Mucosa of descending colon (tissue), 3 donors: ENCODE results near the gene NR1D2. TPM values are rescaled to one million over a fixed set of nuclear protein-coding genes. Genes with fewer than 3 reads are reported as not detected.

Experiments
- ATAC-seq: fragments of 200-7000 bp; cut with Tn5 transposase; one replicate; pipeline ENCODE4 v1.9.1; 2020; ENCODE audit warnings: mild to moderate bottlenecking, moderate library complexity
- DNase-seq, 3 donors: peaks; one replicate each; pipeline ENCODE4 v3.0.0-alpha.2; 2020
- H3K36me3 ChIP-seq: fragments of 200-600 bp; one replicate; pipeline ENCODE4 v1.8.0; 2021; ENCODE audit warnings: low read depth, mild to moderate bottlenecking
- H3K4me1 ChIP-seq: fragments of 200-600 bp; one replicate; pipeline ENCODE4 v1.8.0; 2021; ENCODE audit warnings: low read depth, mild to moderate bottlenecking
- H3K4me3 ChIP-seq: fragments of 200-600 bp; one replicate; pipeline ENCODE4 v1.8.0; 2021; ENCODE audit warnings: mild to moderate bottlenecking
- H3K9me3 ChIP-seq: fragments of 200-600 bp; one replicate; pipeline ENCODE4 v1.8.0; 2021; ENCODE audit warnings: mild to moderate bottlenecking
- intact Hi-C, 2 donors: fragments of 100-400 bp; cut with DNase I in 1 of 2; cut with micrococcal nuclease in 1 of 2; formaldehyde crosslinking; loops; one replicate each; pipeline versions ENCODE4 v1.11.0 to v1.11.1; 2022; cut with DNase I, micrococcal nuclease
- total RNA-seq, 3 donors: library from RNA; stranded (reverse); fragmentation: NEBNext Ultra II Directional in 2 of 3; extraction: Animal tissue kit (Norgen Biotek cat#: 25700) in 2 of 3; gene quantifications; one replicate each; pipeline versions ENCODE4 v1.2.1 to v1.2.4, GENCODE V29; 2021 to 2023
- TF ChIP-seq, protein P1 (sequence below): fragments of 200-600 bp; IDR thresholded peaks from one replicate; pipeline ENCODE4 v1.8.0; 2022; ENCODE audit warnings: antibody characterized with exemption, mild to moderate bottlenecking
- donor health status: DM: no; HTN: no; CAD: no; lungs with moderate emphysema.
- donor health status: DM: no; HTN: no; CAD: no.
- donor health status: DM: no; HTN: yes; CAD: no.

The NR1D2 gene
- total RNA-seq, 3 donors from 2014 or later = 16.5 to 37.8 (median 28.5) TPM

DNA sequence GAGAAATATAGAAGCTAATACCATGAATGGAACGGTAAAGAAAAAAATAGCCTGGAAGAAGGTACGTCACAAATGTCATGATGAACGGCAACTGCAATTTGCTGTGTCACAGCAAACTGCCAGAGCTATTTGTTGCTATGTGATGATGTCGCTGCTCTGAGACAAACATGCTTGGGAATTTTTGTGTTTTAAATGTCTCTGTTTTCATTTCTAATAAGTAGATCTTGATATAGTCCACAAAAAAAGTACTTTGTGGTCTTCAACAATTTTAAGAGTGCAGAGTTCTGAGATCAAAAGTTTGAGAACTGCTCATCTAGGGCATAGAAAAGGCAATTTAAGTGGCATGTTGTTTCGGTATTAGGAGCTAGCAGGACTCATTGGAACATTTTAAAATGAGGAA is 4.3 kb upstream of the NR1D2 start:
- Histone ChIP-seq H3K9me3 (no peaks in the 10 kb centered on the region), H3K36me3 (peaks cover 1% of the 10 kb centered on the region), H3K4me3 (no peak overlapping the region), H3K4me1 (peaks cover 4% of the 10 kb centered on the region)
- intact Hi-C loops = no loop called here
- ATAC-seq (no peak), DNase-seq (no peak)
- TF ChIP-seq, protein P1, sequence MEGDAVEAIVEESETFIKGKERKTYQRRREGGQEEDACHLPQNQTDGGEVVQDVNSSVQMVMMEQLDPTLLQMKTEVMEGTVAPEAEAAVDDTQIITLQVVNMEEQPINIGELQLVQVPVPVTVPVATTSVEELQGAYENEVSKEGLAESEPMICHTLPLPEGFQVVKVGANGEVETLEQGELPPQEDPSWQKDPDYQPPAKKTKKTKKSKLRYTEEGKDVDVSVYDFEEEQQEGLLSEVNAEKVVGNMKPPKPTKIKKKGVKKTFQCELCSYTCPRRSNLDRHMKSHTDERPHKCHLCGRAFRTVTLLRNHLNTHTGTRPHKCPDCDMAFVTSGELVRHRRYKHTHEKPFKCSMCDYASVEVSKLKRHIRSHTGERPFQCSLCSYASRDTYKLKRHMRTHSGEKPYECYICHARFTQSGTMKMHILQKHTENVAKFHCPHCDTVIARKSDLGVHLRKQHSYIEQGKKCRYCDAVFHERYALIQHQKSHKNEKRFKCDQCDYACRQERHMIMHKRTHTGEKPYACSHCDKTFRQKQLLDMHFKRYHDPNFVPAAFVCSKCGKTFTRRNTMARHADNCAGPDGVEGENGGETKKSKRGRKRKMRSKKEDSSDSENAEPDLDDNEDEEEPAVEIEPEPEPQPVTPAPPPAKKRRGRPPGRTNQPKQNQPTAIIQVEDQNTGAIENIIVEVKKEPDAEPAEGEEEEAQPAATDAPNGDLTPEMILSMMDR = no peak

- no peaks in the 10 kb centered on the region for H3K9me3 ChIP-seq
- peaks cover 4% of the 10 kb centered on the region for H3K4me1 ChIP-seq
- H3K36me3 ChIP-seq = peaks cover 4% of the 10 kb centered on the region
- H3K4me3 ChIP-seq = no peak overlapping the region
- no peak for DNase-seq
- TF ChIP-seq, protein P1 = no peak
- intact Hi-C loops = no loop called here
- no peak for ATAC-seq
Measured at GRCh38 chr3:23941440-23941839, 3.6 kb upstream of the NR1D2 start.

GRCh38 chr3:23942546-23942945 is 2.5 kb upstream of the NR1D2 start:
- no peak for DNase-seq
- Histone ChIP-seq H3K9me3 (no peaks in the 10 kb centered on the region), H3K4me3 (no peak overlapping the region), H3K4me1 (peaks cover 13% of the 10 kb centered on the region), H3K36me3 (peaks cover 4% of the 10 kb centered on the region)
- intact Hi-C loops = no loop called here
- no peak for ATAC-seq
- TF ChIP-seq, protein P1 = no peak

DNA sequence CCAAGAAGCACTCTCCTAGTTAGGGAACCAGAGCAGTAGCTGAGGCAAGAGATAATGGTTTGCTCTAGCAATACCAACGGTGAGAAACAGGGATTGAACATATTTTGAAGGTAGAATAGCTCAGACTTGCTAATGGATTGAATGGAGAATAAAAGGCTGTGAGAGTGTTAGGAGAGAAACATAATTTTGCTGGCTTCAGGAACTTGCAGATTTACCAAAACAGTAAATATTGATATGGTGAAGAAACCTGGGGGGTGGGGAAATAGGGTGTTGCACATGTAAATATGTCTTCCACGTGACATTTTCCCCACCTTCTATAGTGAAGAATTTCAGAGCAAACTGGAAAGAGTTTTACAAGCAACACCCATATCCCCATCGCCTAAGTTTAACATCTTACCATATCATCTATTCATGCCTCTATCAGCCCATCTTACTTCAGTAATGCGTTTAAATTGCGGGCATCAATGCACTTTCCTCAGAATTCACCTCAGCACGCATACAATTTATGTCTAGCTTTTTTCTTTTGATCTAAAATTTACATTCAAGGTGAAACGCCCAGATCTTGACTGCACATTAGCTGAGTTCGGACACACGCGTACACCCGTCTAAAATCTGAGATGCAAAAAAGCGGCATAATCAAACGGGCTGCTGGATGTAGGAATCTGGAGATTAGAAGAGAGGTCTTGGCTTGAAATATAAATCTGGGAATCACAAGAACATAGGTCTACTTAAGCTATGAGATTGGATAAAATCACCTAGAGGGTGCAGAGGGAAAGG is 891 bp upstream of the NR1D2 start:
- Histone ChIP-seq H3K4me1 (peaks cover 13% of the 10 kb centered on the region), H3K4me3 (peak overlapping the region; percentile 54), H3K9me3 (no peaks in the 10 kb centered on the region), H3K36me3 (peaks cover 4% of the 10 kb centered on the region)
- TF ChIP-seq, protein P1 = no peak
- intact Hi-C loops = no loop called here
- no peak for DNase-seq
- ATAC-seq = no peak

GRCh38 chr3:23945663-23945912 is 502 bp downstream of the NR1D2 start:
- Histone ChIP-seq H3K9me3 (no peaks in the 10 kb centered on the region), H3K4me1 (peaks cover 21% of the 10 kb centered on the region), H3K36me3 (peaks cover 4% of the 10 kb centered on the region), H3K4me3 (peak overlapping the region; percentile 54)
- no peak for DNase-seq
- intact Hi-C loops = no loop called here
- no peak for ATAC-seq
- TF ChIP-seq, protein P1 = no peak
